K562 (cell line): ENCODE data around the gene VEGFB. TPM values are rescaled to one million over a fixed set of nuclear protein-coding genes. Genes with fewer than 3 reads are reported as not detected.
A peak's percentile ranks its signal among the peaks of the same experiment; 100 is the strongest.

Experiments used
- ARNT ChIP-seq, 2 experiments: fragments of 450-650 bp; IDR thresholded peaks; 2 replicates each; pipeline ENCODE4 v1.6.1; 2016; ENCODE audit warnings: mild to moderate bottlenecking in 1 of 2
- BRD4 ChIP-seq: fragments of 200-600 bp; sonication (generic); IDR thresholded peaks from 2 replicates; pipeline ENCODE4 v1.6.1; 2017; ENCODE audit warnings: inconsistent platforms
- CBFB ChIP-seq: sonication (generic); formaldehyde crosslinking; IDR thresholded peaks from 2 replicates; pipeline ENCODE4 v1.4.0; 2020; ENCODE audit warnings: mild to moderate bottlenecking, missing genetic modification reagents
- CBX8 ChIP-seq: fragments of 200-600 bp; sonication (generic); IDR thresholded peaks from 2 replicates; pipeline ENCODE4 v1.6.1; 2012; ENCODE audit warnings: borderline replicate concordance, mixed run types, low read depth, mild to moderate bottlenecking, moderate library complexity, mixed read lengths, low read length, control low read depth, inconsistent platforms; ENCODE audit not compliant: poor library complexity, severe bottlenecking; ENCODE audit errors: extremely low read depth
- EGR1 ChIP-seq: fragments of 450-650 bp; conservative IDR thresholded peaks from 2 replicates; pipeline ENCODE4 v1.6.1; 2017; ENCODE audit warnings: mild to moderate bottlenecking
- EWSR1 ChIP-seq: fragments of 450-650 bp; IDR thresholded peaks from 2 replicates; pipeline ENCODE4 v1.6.1; 2018; ENCODE audit warnings: borderline replicate concordance, mild to moderate bottlenecking, low read depth, moderate library complexity; ENCODE audit not compliant: partially characterized antibody
- HMG20B ChIP-seq: fragments of 250-450 bp; sonication (Bioruptor Pico); IDR thresholded peaks from 2 replicates; pipeline ENCODE4 v1.5.0; 2021; ENCODE audit warnings: mild to moderate bottlenecking
- MEF2D ChIP-seq: conservative IDR thresholded peaks from 2 replicates; pipeline ENCODE4 v1.6.1; 2016; ENCODE audit warnings: low read depth, missing genetic modification characterization, missing compliant biosample characterization
- SOX6 ChIP-seq: fragments of 450-650 bp; IDR thresholded peaks from 2 replicates; pipeline ENCODE4 v1.6.1; 2014; ENCODE audit warnings: mild to moderate bottlenecking
- SREBF1 ChIP-seq: fragments of 150-350 bp; IDR thresholded peaks from 2 replicates; pipeline ENCODE4 v1.6.1; 2014; ENCODE audit warnings: antibody characterized with exemption, low read depth, low read length, borderline replicate concordance
- SUPT5H ChIP-seq: fragments of 450-650 bp; IDR thresholded peaks from 2 replicates; pipeline ENCODE4 v1.6.1; 2016
- TRIM28 ChIP-seq: fragments of 450-650 bp; IDR thresholded peaks from 2 replicates; pipeline ENCODE4 v1.6.1; 2017
- VEZF1 ChIP-seq: fragments of 200-800 bp; sonication (Bioruptor generic); IDR thresholded peaks from 2 replicates; pipeline ENCODE4 v1.6.1; 2017; ENCODE audit warnings: missing genetic modification characterization, missing compliant biosample characterization
- ZC3H4 ChIP-seq: sonication (generic); formaldehyde crosslinking; IDR thresholded peaks from 2 replicates; pipeline ENCODE4 v1.9.0; 2021; ENCODE audit warnings: missing genetic modification reagents, borderline replicate concordance
- ZKSCAN8 ChIP-seq: fragments of 200-800 bp; sonication (Bioruptor generic); IDR thresholded peaks from 2 replicates; pipeline ENCODE4 v1.6.1; 2016; ENCODE audit warnings: missing genetic modification characterization, missing compliant biosample characterization
- ZNF592 ChIP-seq: fragments of 450-650 bp; IDR thresholded peaks from 2 replicates; pipeline ENCODE4 v1.6.1; 2017; ENCODE audit warnings: antibody characterized with exemption, mild to moderate bottlenecking
- ZNF707 ChIP-seq: fragments of 250-450 bp; sonication (Bioruptor Pico); conservative IDR thresholded peaks from 2 replicates; pipeline ENCODE4 v1.8.0; 2022; ENCODE audit warnings: inconsistent platforms, mild to moderate bottlenecking, moderate library complexity
- ZNF717 ChIP-seq: fragments of 250-450 bp; sonication (Bioruptor Pico); IDR thresholded peaks from 2 replicates; pipeline ENCODE4 v1.5.0; 2021
- polyA plus RNA-seq, 8 experiments: library from polyadenylated mRNA; depleted of rRNA in 4 of 8; stranded (reverse) in 5 of 8; unstranded in 3 of 8; fragments of >200 nt; fragmentation: Nextera tagmentation in 2 of 8; fragmentation: Illumina TruSeq in 1 of 8; extraction: Ambion mirVana in 2 of 8; extraction: Trizol in 1 of 8; gene quantifications; 2 replicates each; pipeline versions ENCODE4 v1.2.1 to v1.2.3, GENCODE V29; 2011 to 2014; ENCODE audit warnings: inconsistent platforms in 1 of 8, missing spikeins in 1 of 8
- total RNA-seq, 7 experiments: library from RNA; depleted of rRNA in 6 of 7; stranded (reverse); fragments of >200 nt in 6 of 7; fragmentation: Illumina TruSeq in 2 of 7; extraction: Trizol in 2 of 7; gene quantifications; 2 replicates each; pipeline versions ENCODE4 v1.2.1 to v1.2.3, GENCODE V29; 2011 to 2021; ENCODE audit warnings: low replicate concordance in 1 of 7
- TF ChIP-seq, protein P1 (sequence below), 2 experiments: fragments of 150-350 bp in 1 of 2; IDR thresholded peaks; 2 replicates each; pipeline ENCODE4 v1.6.1; 2012 to 2016; ENCODE audit warnings: low read depth in 2 of 2, low read length in 2 of 2, mild to moderate bottlenecking in 1 of 2, moderate library complexity in 1 of 2

Gene VEGFB
- total and polyA plus RNA-seq, 9 of the 15 experiments (the other 6 are each of a cell fraction or from before 2014, with no cell fraction given), result 11.0 to 83.4 (median 25.7) TPM

GRCh38 chr11:64230171-64230984 lies 4.0 kb upstream of the VEGFB start, which contains the start of gene DNAJC4 (continued):
- no peak for TF ChIP-seq CBX8
- TF ChIP-seq ARNT (IDR thresholded peaks at IDR 0.05), result no peak
- 0 out of 2 replicates have a peak, but pooled peaks have one; percentile 76 for TF ChIP-seq ZC3H4 (CRISPR knock-in tag)
- TF ChIP-seq ZNF717, result no peak
- no peak for TF ChIP-seq ZNF592
- peak; percentile 73 for TF ChIP-seq SUPT5H
- TF ChIP-seq ZKSCAN8, result no peak
- TF ChIP-seq SOX6, result no peak
- no peak for TF ChIP-seq HMG20B
- no peak for TF ChIP-seq EWSR1
- TF ChIP-seq VEZF1 (CRISPR knock-in tag), result peak; percentile 56
- no peak for TF ChIP-seq CBFB (CRISPR knock-in tag)
- peak; percentile 74 for TF ChIP-seq EGR1
- no peak; the same call in 1 of the 2 replicates for TF ChIP-seq ZNF707 (CRISPR knock-in tag)
- TF ChIP-seq SREBF1, result no peak
- TF ChIP-seq TRIM28, result no peak
- TF ChIP-seq MEF2D (tag), result no peak
- TF ChIP-seq, protein P1, sequence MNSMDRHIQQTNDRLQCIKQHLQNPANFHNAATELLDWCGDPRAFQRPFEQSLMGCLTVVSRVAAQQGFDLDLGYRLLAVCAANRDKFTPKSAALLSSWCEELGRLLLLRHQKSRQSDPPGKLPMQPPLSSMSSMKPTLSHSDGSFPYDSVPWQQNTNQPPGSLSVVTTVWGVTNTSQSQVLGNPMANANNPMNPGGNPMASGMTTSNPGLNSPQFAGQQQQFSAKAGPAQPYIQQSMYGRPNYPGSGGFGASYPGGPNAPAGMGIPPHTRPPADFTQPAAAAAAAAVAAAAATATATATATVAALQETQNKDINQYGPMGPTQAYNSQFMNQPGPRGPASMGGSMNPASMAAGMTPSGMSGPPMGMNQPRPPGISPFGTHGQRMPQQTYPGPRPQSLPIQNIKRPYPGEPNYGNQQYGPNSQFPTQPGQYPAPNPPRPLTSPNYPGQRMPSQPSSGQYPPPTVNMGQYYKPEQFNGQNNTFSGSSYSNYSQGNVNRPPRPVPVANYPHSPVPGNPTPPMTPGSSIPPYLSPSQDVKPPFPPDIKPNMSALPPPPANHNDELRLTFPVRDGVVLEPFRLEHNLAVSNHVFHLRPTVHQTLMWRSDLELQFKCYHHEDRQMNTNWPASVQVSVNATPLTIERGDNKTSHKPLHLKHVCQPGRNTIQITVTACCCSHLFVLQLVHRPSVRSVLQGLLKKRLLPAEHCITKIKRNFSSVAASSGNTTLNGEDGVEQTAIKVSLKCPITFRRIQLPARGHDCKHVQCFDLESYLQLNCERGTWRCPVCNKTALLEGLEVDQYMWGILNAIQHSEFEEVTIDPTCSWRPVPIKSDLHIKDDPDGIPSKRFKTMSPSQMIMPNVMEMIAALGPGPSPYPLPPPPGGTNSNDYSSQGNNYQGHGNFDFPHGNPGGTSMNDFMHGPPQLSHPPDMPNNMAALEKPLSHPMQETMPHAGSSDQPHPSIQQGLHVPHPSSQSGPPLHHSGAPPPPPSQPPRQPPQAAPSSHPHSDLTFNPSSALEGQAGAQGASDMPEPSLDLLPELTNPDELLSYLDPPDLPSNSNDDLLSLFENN (IDR thresholded peaks at IDR 0.05; ENCODE audit: low read depth in 2 of 2, low read length in 2 of 2), result no peak
- no peak for TF ChIP-seq BRD4
